GM19395 (cell line): ENCODE results near the gene DBI.
A peak's percentile ranks its signal among the peaks of the same experiment; 100 is the strongest.
"Not testable (repeated sequence)": the region's sequence is repeated elsewhere in the genome, so short reads cannot be mapped to it uniquely, and the experiment has no call there.

Source experiments
- ATAC-seq: cut with Tn5 transposase; IDR thresholded peaks from one replicate; pipeline ENCODE4 v1.9.1; 2021; ENCODE audit warnings: mild to moderate bottlenecking, moderate library complexity; ENCODE audit not compliant: unreplicated experiment

DBI gene

DNA sequence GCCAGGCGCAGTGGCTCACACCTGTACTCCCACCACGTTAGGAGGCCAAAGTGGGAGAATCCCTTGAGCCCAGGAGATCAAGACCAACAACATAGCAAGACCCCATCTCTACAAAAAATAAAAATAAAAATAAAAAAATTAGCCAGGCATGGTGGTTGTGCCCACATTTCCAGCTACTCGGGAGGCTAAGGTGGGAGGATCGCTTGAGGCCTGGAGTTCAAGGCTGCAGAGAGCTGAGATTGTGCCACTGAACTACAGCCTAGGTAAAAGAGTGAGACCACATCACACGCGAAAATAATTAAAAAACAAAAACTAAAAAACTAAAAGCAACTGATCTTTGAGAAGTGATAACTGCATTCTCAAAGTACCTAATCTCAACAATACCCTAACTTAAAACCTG, 2.0 kb upstream of the DBI start:
- ATAC-seq: no peak

DNA sequence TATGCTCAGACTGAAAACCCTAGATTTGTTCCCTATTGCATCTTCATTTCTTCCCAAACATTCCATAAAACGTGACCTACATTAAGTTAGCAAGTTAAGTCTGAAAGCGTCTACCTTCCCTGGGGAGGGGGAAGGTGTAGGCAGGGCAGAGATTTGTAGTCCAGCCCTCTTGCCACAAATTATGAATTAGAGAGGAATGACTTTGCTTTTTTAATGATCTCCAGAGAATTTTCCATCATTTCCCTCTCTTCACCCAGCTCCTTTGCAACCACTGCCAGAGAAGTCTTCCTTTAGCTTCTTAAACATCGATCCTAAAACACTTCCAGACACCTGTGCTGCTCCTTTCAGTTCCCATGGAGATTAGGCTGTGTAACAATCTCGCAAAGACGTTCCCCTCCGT, 1.3 kb upstream of the DBI start:
- ATAC-seq: no peak

DNA sequence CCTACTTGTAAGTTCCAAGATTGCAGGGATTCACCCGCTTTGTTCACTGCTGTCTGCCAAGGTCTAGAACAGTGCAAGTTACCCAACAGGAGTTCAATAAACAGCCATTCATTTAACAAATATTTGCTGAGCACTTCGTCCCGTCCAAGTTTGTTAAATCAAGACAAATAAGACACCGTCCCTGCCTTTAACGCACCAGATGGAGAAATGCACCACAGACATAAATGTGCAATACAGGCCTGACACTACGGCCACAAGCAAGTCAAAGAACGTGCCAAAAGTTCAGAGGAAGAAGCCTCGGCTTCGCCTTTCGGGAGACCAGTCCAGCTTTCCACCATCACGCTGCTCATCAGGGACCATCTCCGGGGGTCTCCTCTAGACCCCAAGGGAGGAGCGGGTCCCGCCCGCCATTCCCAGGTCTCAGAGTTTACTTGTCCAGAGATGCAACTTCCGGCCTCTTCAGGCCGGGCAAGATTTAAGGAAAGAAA, 572 bp upstream of the DBI start:
- peak; percentile 8 for ATAC-seq

DNA sequence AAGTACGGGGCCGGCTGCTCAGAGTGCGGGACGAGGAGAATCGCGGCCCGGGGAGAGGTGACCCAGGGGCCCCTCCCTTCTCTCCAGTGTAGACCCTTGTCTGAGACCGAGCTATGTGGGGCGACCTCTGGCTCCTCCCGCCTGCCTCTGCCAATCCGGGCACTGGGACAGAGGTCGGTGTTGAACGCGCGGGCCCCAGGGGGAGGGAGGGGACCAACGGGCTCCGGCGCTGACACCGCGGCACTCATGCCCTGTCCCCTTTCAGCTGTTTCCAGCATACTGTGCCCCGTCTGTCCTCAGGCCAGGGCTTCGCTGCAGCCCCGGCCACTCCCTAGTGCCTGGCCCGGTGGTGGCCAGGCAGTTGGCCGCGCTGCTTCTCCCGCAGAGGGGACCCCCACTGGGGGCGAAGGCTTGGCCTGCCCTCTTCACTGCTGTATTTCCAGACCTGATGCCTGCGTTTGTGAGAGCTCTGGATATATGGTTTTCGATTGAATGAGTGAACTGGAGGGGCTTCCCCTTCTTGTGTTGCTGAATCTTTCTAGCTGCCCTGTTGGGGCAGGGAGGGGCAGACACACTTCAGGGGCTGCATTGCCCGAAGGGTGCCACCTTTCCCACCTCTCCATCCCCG, 809 bp downstream of the DBI start:
- ATAC-seq: peak; percentile 44

DNA sequence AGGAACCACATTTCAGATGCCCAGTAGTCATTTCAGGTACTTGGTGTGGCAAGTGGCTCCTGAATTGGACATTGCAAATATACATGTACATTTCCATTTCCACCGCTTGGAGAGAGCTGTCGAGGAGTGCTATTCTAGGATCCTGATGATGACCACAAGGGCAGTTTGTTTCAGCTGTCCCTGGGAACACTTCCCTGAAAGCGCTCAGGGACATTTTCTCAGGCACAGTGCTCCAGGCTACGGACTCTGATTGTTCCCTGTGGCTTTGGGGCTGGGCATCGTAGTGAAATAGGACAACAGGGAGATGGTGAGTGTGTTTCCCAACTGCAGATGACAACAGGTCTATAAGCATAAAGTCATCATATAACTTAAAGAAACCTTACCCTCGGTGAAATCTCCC, 3.1 kb downstream of the DBI start:
- no peak for ATAC-seq

DNA sequence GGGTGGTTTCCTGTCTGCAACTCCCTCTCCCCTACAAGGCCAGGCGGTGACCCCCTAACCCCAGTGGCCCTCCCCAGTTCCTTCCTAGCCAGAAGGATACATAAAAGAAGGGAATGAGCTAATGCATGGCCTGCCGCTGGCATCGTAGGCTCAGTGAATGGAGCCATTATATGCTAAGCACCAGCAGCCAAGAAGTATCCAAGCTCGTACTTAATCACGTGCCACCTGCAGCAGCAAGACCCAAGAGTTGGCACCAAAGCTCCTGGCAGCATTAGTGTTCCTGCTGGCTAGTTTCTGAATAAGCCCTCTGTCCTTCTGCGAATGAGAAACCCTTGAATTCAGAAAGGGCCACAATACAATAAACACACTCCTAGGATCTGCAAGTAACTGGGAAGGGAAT, 4.3 kb downstream of the DBI start:
- no peak for ATAC-seq

DNA sequence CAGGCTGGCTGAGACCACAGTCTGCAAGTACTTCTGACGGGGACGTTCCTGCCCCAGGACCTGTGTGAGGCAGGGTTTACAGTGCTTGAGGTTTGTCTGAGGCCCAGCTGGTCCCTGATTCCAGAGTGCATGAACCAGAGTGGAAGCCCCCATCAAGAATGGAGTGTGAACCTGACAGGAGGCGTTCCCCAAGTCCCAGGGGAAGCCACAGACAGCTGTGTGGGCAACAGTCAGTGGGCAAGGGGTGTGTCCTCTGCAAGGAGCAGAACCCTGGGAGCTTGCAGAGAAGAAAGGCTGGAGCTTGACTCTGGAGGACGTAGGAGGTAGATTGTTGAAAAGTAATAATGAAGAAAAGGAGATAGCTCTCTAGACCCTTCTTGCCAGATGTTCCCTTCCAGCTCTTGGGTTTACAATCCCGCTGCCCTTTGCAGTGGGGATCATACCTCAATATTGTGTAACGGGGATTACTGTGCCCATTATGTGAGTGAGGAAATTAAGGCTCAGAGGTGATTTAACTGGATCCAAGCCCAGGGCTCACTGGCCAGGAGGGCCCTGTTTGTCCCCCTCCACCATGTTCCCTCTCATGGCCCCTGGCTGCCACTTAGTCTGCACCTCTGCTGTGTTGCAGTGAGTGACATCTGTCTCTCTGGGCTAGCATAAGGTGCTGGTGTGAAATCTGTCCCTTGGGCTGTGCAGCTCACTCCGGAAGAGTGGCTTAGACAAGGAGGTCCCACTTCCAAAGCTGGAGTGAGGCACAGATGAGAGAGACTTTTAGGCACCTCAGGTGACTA, 6.2 kb downstream of the DBI start:
- ATAC-seq: no peak

DNA sequence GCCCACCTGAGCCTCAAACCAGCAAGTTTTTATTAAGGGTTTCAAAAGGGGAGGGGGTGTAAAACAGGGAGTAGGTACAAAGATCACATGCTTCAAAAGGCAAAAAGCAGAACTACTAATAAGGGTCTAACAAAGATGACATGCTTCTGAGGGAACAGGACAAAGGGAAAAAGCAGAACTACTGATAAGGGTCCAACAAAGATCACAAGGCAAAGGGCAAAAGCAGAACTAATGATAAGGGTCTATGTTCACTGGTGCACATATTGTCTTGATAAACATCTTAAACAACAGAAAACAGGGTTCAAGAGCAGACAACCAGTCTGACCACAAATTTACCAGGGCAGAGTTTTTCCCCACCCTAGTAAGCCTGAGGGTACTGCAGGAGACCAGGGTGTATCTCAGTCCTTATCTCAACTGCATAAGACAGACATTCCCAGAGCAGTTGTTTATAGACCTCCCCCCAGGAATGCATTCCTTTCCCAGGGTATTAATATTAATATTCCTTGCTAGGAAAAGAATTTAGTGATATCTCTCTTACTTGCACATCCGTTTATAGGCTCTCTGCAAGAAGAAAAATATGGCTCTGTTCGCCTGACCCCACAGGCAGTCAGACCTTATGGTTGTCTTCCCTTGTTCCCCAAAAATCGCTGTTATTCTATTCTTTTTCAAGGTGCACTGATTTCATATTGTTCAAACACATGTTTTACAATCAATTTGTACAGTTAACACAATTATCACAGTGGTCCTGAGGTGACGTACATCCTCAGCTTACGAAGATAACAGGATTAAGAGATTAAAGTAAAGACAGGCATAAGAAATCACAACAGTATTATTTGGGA, 7.3 kb downstream of the DBI start:
- not testable (repeated sequence) for ATAC-seq

DNA sequence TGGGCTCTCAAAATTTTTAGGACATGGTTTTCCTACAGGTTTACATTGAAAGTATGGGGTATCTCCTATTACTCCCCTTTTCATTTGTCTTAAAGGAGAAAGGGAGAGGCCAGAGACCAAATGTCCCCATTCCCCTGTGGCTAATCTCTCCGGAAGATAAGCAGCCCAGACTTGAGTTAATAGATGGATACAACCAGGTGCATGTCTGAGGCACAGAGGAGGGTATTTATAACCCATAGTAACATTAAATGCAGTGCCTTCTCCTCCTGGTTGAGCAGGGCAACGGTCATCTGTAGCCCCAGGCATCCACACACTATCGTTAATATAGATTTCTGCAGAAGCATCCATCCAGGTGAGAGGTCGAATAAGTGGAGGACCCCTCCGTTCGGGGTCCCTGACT, 9.6 kb downstream of the DBI start:
- not testable (repeated sequence) for ATAC-seq

DNA sequence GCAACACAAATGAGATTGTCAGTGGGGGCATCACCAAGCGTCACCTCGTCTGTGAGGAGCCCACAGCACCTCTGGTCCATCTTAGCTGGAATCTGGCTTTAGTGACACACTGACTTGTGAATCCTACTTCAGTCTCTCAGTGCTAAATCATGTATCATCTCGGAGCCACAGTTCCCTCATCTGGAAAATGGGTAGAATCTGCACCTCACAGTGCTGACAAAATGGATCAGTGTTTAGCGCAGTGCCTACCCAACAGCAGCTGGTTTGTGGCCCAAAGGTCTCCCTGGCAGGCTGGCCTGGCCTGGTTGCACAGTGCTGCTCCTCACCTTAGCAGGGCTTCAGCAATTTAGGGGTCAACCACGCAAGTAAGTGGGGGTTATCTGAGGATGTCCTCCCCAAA, 10.0 kb downstream of the DBI start:
- no peak for ATAC-seq

DNA sequence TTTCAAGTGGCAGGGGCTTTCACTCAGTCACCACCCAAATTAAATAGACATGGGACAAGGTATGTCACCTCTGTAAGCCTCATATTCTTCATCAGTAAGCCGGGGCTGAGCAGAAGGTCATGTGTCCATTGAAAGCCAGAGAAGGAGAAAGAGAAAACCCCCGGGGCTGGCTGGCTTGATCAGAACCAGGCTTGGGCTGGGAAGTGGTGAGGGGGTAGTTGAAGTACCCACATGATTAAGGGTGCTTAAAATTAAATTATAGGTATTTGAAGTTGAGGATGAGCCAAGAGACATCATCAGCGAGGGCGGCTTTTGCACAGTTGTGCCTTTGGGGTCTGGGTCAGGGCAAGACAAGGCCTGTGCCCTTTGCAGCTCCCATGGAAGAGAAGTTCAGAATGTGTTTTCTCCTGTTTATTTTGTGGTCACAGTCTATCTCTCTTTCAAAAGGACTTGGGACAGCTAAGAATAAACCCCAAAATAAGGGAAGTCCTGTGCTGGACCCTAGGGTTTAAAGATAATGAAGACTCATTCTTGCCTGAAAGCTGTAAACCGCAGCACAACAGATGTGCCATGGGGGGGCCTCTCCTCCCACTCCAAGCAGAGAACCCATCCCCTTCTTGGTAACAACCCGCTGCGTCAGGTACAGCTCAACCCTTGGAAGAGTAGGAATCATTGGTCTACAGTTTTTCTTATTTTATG, 10.7 kb downstream of the DBI start:
- ATAC-seq: no peak

DNA sequence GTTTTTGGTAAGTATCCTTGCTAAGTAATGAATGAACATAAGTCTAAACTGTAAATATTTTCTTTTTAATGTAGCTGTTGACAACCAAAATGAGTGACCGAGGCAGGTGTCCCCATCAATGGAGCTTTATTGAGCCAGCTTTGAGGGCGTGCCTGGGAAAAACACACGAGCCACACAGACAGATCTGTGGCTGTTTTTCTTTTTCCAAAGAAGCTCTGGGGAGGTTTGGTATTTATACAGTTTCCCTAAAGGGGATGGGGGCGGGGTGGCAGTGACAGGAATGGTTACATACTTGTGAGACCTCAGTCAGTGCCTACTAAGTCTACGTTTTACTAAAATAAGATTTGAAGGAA, 11.2 kb downstream of the DBI start:
- no peak for ATAC-seq

DNA sequence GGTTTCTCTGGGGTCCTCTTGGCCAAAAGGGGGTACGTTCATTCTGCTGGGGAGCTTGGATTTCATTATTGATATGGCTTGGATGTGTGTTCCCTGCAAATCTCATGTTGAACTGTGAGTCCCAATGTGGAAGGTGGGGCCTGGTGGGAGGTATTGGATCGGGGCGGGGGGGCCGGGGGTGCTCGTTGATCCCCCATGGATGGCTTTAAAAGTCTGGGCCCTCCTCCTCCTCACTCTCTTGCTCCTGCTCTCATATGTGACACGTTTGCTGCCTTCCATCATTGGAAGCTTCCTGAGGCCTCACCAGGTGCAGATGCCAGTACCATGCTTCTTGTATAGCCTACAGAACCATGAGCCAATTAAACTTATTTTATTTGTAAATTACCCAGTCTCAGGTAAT, 11.8 kb downstream of the DBI start:
- no peak for ATAC-seq

DNA sequence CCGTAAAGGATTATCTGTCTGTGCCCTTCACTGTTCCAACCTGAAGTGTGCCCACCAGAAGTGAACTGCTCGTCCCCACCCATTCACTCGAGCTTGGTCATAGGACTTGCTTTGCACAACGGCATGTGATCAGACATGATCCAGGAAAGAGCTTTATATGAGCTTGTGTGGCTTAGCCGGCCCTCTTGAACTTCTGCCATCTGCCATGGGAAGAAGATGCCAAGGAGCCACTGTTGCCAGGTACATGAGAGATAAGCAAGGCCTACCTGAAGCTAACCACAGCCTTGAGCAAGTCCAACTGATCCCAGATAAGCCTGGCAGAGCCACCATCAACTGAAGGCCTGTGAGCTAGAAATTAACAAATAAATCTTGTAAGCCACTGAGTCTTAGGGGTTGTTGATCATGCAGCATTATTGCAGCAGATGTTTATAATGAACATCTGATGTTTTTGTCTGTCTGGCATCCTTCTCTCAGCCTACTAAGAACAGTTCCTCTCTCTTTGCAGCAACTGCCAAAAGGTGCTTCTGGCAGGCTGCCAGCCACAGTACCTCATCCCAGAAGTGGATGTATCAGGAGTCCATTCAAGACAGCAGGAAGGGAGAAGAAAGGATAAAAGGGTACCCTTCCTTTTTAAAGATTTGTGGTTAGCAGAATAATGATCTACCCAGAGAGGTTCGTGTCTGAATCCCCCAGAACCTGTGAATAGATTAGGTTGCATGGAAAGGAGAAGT, 16.8 kb downstream of the DBI start:
- no peak for ATAC-seq

DNA sequence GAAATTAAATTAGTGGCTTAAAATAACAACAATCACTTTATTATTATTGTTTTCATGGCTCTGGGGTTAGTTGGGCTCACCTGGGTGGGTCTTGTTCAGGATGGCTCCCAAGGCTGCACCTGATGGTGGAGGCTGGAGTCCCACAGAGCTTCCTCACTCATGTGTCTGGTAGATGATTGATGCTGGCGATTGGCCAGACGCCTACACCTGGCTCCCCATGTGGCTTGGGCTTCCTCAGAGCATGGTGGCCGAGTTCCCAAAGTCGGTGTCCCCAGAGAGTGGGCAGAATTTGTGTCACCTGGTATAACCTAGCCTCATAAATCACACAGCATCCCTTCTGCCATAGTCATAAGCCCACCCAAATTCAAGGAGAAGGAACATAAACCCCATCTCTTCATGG, 18.2 kb downstream of the DBI start:
- no peak for ATAC-seq

DNA sequence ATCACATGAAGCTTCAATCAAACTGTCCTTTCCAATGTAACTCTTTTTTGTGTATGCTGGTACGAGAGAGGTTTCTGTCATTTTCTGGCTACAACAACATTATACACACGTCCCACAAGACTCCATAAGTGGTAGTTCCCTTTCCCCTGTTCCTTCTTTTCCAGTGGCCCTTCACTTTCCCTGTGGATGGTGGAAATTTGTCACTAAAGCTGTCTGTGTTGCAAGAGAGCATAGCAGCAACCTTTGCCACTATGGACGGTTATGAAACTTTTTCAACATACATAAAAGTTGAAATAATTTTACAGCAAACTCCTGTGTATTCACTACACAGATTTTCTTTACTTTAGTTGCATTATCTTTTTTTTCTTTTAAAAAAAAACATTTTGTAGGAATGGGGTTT, 18.7 kb downstream of the DBI start:
- no peak for ATAC-seq

DNA sequence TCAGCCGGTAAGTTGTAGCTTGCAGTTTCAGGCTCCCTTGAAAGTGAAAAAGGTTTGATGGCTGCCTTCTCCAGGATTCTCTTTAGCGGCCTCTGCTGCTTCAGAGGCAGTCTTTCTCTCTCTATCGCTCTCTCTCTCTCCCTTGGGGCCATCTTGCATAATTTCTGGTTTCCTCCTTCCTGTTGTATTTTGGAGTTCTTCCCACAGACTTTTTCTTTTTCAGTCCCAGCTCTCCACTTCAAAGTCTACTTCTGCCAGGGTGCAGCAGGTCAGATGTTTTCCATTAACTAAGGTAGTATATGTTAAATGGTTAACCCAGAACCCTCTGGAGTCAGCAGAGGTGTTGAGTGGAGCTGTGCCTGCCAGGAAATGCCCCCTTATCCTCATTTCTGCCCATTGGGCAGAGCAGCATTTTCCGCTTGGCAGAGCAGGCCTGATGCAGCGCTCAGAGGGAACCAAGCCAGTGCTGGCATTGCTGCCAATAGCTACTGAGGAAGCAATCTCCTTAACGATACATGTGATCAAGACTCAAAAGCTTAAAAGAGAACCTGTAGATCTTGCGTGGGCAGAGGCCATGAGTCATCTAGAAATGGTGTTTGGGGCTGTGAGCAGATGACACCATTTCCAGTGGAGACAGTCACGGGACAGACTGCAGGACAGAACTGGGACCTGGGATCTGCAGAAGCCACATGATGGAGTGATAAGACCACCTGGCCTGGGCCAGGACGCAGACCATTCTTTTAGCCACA, 20.8 kb downstream of the DBI start:
- peak; percentile 79 for ATAC-seq

DNA sequence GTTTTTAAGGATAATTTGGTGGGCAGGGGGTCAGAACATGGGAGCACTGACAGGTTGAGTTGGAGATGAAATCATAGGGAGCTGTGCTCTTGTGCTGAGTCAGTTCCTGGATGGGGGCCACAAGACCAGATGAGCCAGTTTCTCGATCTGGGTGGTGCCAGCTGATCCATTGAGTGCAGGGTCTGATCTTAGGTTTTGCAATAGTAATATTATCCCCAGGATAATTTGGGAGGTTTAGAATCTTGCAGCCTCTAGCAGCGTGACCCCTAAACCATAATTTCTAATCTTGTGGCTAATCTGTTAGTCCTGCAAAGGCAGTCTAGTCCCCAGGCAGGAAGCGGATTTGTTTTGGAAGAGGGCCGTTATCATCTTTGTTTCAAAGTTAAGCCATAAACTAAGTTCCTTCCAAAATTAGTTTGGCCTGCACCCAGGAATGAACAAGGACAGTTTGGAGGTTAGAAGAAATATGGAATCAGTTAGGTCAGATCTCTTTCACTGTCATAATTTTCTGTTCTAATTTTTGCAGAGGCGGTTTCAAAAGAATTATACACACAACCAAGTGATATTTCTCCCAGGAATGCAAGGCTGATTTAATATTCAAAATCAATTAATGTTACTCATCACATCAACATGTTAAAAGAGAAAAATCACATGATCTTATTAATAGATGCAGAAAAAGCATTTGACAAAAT, 23.0 kb downstream of the DBI start:
- no peak for ATAC-seq
